Dedifferentiated amniotic fluid mesenchymal stem cell (primary cell): ENCODE measurements around the gene KDM4C.
"Not testable (repeated sequence)": the region's sequence is repeated elsewhere in the genome, so short reads cannot be mapped to it uniquely, and the experiment has no call there.

Experiments used
- DNase-seq: peaks from one replicate; pipeline ENCODE4 v3.0.0-alpha.2; 2016; ENCODE audit errors: extremely low spot score

KDM4C gene

GRCh38 chr9:6764011-6764410 is 6.2 kb downstream of the KDM4C start:
- no peak for DNase-seq

- no peak for DNase-seq
Measured at GRCh38 chr9:6764523-6764922, 6.8 kb downstream of the KDM4C start.

- DNase-seq: no peak
Measured at GRCh38 chr9:6764950-6765349, 7.2 kb downstream of the KDM4C start.

- no peak for DNase-seq
Measured at GRCh38 chr9:6765396-6765795, 7.6 kb downstream of the KDM4C start.

- no peak for DNase-seq
Measured at GRCh38 chr9:6766606-6767005, 8.8 kb downstream of the KDM4C start.

GRCh38 chr9:6768587-6768986 is 10.8 kb downstream of the KDM4C start:
- not testable (repeated sequence) for DNase-seq

GRCh38 chr9:6771722-6772121 is 13.9 kb downstream of the KDM4C start:
- DNase-seq: no peak

- DNase-seq: no peak
Measured at GRCh38 chr9:6777213-6777902, 19.6 kb downstream of the KDM4C start.

GRCh38 chr9:6779417-6780241 is 21.9 kb downstream of the KDM4C start:
- DNase-seq: no peak

- no peak for DNase-seq
Measured at GRCh38 chr9:6780690-6781089, 22.9 kb downstream of the KDM4C start.

GRCh38 chr9:6781476-6781875 is 23.7 kb downstream of the KDM4C start:
- DNase-seq: no peak

GRCh38 chr9:6782345-6782744 is 24.6 kb downstream of the KDM4C start:
- no peak for DNase-seq

- DNase-seq: no peak
Measured at GRCh38 chr9:6782981-6783380, 25.2 kb downstream of the KDM4C start.

GRCh38 chr9:6783753-6784152 is 26.0 kb downstream of the KDM4C start:
- no peak for DNase-seq

- no peak for DNase-seq
Measured at GRCh38 chr9:6785682-6786081, 27.9 kb downstream of the KDM4C start.

- DNase-seq: no peak
Measured at GRCh38 chr9:6787793-6788161, 30.0 kb downstream of the KDM4C start.

- DNase-seq: no peak
Measured at GRCh38 chr9:6788162-6789016, 30.6 kb downstream of the KDM4C start.

GRCh38 chr9:6789017-6789338 is 31.2 kb downstream of the KDM4C start:
- DNase-seq: not testable (repeated sequence)

GRCh38 chr9:6790866-6791265 is 33.1 kb downstream of the KDM4C start:
- DNase-seq: no peak

GRCh38 chr9:6793203-6793602 is 35.4 kb downstream of the KDM4C start:
- no peak for DNase-seq

- no peak for DNase-seq
Measured at GRCh38 chr9:6794936-6795335, 37.2 kb downstream of the KDM4C start.

- DNase-seq: no peak
Measured at GRCh38 chr9:6802926-6803325, 45.2 kb downstream of the KDM4C start.

GRCh38 chr9:6805532-6805931 is 47.8 kb downstream of the KDM4C start:
- DNase-seq: peak; percentile 39
